Nucleus accumbens (tissue), 56 donors: ENCODE measurements around the gene SNCAIP.

ENCODE experiments used
- DNase-seq, 56 donors: peaks; one replicate each; lab custom pipeline; 2025; lab: John Stamatoyannopoulos, UW

The SNCAIP gene

GRCh38 chr5:122312591-122313406 is 762 bp downstream of the SNCAIP start:
- DNase-seq = peak in 23 of 56 donors; percentile 2 to 69 (median 50)

GRCh38 chr5:122314036-122314435 is 2.0 kb downstream of the SNCAIP start:
- DNase-seq = no peak

- no peak for DNase-seq
These were observed 3.5 kb downstream of the SNCAIP start for GRCh38 chr5:122315521-122315920.

- no peak for DNase-seq
These were observed 4.6 kb downstream of the SNCAIP start for GRCh38 chr5:122316656-122317055.

- DNase-seq = no peak
These were observed 7.9 kb downstream of the SNCAIP start for GRCh38 chr5:122319897-122320296.

GRCh38 chr5:122321921-122322320 is 9.9 kb downstream of the SNCAIP start:
- no peak for DNase-seq

- peak in 1 of 56 donors; percentile 5 for DNase-seq
These were observed 10.9 kb downstream of the SNCAIP start for GRCh38 chr5:122322801-122323548.

GRCh38 chr5:122323738-122324137 is 11.7 kb downstream of the SNCAIP start:
- no peak for DNase-seq

GRCh38 chr5:122327110-122327509 is 15.1 kb downstream of the SNCAIP start:
- DNase-seq = no peak

GRCh38 chr5:122330881-122331280 is 18.8 kb downstream of the SNCAIP start:
- no peak for DNase-seq

- no peak for DNase-seq
These were observed 20.8 kb downstream of the SNCAIP start for GRCh38 chr5:122332599-122333555.

GRCh38 chr5:122333564-122333963 is 21.5 kb downstream of the SNCAIP start:
- no peak for DNase-seq

- DNase-seq = no peak
These were observed 27.6 kb downstream of the SNCAIP start for GRCh38 chr5:122339591-122339990.

- no peak for DNase-seq
These were observed 29.1 kb downstream of the SNCAIP start for GRCh38 chr5:122341087-122341486.

- no peak for DNase-seq
These were observed 30.2 kb downstream of the SNCAIP start for GRCh38 chr5:122342256-122342655.

GRCh38 chr5:122346897-122347581 is 35.0 kb downstream of the SNCAIP start:
- no peak for DNase-seq

- no peak for DNase-seq
These were observed 38.5 kb downstream of the SNCAIP start for GRCh38 chr5:122350496-122350895.

- no peak for DNase-seq
These were observed 39.5 kb downstream of the SNCAIP start for GRCh38 chr5:122351416-122352157.

GRCh38 chr5:122352331-122352730 is 40.3 kb downstream of the SNCAIP start:
- no peak for DNase-seq
